ENCODE measurements around the gene ANKMY1. TPM values are rescaled to one million over a fixed set of nuclear protein-coding genes. Genes with fewer than 3 reads are reported as not detected.

Gene ANKMY1
- total and polyA plus RNA-seq, 2 donors, result 6.6 to 10.3 TPM

DNA sequence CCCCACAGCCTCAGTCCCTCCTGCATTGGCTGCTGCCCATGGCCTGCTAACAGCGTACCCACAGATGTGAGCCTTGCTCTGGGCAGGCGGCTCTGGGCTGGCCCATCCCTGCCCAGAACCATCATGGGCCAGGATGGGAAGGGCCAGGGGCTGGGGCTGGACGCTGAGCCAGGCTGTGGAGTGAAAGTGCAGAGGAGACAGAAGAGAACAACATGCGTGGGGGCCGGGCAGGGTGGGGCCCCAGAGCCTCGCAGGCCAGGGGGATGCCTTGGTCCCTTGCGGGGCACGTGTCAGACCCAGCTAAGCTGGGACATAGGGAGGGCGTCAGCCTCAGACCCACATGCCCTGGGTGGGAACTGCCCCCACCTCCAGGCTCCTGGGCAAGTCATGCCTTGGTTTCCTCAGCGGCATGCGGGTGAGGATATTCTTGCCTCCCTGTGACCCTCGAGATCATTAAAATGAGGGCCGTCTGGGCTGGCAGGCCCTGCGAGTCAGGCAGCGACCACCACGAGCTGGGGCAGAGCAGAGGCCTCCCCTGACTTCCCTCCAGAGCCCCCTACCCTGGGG is 95.0 kb downstream of the ANKMY1 start:
- Histone ChIP-seq H3K27ac (ENCODE audit: low read depth in 1 of 2, low read length in 1 of 2) (no peak overlapping the region), H3K27me3 (ENCODE audit: control insufficient read depth in 2 of 2, insufficient read depth in 1 of 2, low read length in 1 of 2) (peaks cover 0 to 15% of the 10 kb centered on the region in 2 donors), H3K4me3 (ENCODE audit: low read length in 2 of 2) (no peak overlapping the region), H3K4me1 (ENCODE audit: control insufficient read depth in 2 of 2, insufficient read depth in 2 of 2, low read length in 2 of 2) (no peaks in the 10 kb centered on the region), H3K36me3 (ENCODE audit: control insufficient read depth in 2 of 2, insufficient read depth in 2 of 2, low read length in 1 of 2) (no peaks in the 10 kb centered on the region), H3K9me3 (ENCODE audit: control insufficient read depth in 2 of 2, insufficient read depth in 1 of 2, low read length in 1 of 2) (no peaks in the 10 kb centered on the region)
- no peak for DNase-seq (ENCODE audit: low read depth in 6 of 9, low spot score in 9 of 9)
- 91% methylated on average over 16 of the region's 16 CpGs for WGBS

DNA sequence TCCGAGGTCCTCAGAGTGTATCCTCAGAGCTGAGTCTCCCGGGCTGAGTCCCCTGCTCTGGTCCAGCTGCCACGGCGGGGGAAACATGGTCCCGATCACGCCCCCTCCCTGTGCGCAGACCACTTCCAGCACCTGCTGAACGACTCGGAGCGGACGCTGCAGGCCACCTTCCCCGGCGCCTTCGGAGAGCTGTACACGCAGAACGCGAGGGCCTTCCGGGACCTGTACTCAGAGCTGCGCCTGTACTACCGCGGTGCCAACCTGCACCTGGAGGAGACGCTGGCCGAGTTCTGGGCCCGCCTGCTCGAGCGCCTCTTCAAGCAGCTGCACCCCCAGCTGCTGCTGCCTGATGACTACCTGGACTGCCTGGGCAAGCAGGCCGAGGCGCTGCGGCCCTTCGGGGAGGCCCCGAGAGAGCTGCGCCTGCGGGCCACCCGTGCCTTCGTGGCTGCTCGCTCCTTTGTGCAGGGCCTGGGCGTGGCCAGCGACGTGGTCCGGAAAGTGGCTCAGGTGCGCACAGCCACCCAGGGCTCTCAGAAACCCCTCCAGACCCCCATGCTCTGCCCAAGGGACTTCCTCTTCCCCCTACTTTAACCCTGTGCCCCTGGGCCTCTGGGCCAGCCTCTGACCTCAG is 95.6 kb downstream of the ANKMY1 start:
- no peak overlapping the region for H3K4me3 ChIP-seq (ENCODE audit: low read length in 2 of 2)
- no peaks in the 10 kb centered on the region for H3K4me1 ChIP-seq (ENCODE audit: control insufficient read depth in 2 of 2, insufficient read depth in 2 of 2, low read length in 2 of 2)
- H3K9me3 ChIP-seq (ENCODE audit: control insufficient read depth in 2 of 2, insufficient read depth in 1 of 2, low read length in 1 of 2), result no peaks in the 10 kb centered on the region
- 94% methylated on average over 41 of the region's 41 CpGs for WGBS
- no peak overlapping the region for H3K27ac ChIP-seq (ENCODE audit: low read depth in 1 of 2, low read length in 1 of 2)
- no peaks in the 10 kb centered on the region for H3K36me3 ChIP-seq (ENCODE audit: control insufficient read depth in 2 of 2, insufficient read depth in 2 of 2, low read length in 1 of 2)
- DNase-seq (ENCODE audit: low read depth in 6 of 9, low spot score in 9 of 9), result no peak
- peaks cover 0 to 21% of the 10 kb centered on the region in 2 donors for H3K27me3 ChIP-seq (ENCODE audit: control insufficient read depth in 2 of 2, insufficient read depth in 1 of 2, low read length in 1 of 2)

DNA sequence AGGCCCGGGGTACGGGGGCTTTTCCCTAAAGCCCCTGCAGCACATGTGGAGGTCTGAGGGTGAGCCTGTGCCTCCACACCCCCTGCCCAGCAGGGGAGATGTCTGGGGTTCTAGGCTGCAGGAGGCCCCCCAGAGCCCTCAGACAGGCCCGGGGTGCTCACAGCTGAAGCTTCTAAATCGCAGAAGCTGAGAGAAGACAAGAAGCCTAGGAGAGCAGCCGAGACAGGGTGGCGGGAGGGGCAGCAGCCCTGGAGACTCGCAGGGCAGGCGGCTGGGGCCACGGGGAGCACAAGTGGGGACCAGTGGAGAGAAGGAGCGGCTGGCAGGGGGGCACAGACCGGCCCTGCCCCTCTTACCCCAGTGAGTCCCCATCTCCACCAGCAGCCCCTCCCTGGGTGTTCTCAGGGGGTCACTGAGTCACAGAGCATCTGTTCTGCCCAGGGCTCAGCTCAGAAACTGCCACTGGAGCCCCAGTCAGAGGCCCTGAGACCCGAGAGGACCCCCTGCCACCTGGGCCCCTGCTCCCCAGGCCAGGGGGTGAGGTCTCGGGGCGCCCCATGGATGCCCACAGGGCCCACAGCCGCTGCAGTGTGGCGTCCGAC is 96.2 kb downstream of the ANKMY1 start:
- Histone ChIP-seq H3K27ac (ENCODE audit: low read depth in 1 of 2, low read length in 1 of 2) (no peak overlapping the region), H3K4me3 (ENCODE audit: low read length in 2 of 2) (no peak overlapping the region), H3K4me1 (ENCODE audit: control insufficient read depth in 2 of 2, insufficient read depth in 2 of 2, low read length in 2 of 2) (no peaks in the 10 kb centered on the region), H3K27me3 (ENCODE audit: control insufficient read depth in 2 of 2, insufficient read depth in 1 of 2, low read length in 1 of 2) (peaks cover 5 to 27% of the 10 kb centered on the region in 2 donors), H3K9me3 (ENCODE audit: control insufficient read depth in 2 of 2, insufficient read depth in 1 of 2, low read length in 1 of 2) (no peaks in the 10 kb centered on the region), H3K36me3 (ENCODE audit: control insufficient read depth in 2 of 2, insufficient read depth in 2 of 2, low read length in 1 of 2) (no peaks in the 10 kb centered on the region)
- WGBS, result 94% methylated on average over 17 of the region's 17 CpGs
- DNase-seq (ENCODE audit: low read depth in 6 of 9, low spot score in 9 of 9), result no peak

DNA sequence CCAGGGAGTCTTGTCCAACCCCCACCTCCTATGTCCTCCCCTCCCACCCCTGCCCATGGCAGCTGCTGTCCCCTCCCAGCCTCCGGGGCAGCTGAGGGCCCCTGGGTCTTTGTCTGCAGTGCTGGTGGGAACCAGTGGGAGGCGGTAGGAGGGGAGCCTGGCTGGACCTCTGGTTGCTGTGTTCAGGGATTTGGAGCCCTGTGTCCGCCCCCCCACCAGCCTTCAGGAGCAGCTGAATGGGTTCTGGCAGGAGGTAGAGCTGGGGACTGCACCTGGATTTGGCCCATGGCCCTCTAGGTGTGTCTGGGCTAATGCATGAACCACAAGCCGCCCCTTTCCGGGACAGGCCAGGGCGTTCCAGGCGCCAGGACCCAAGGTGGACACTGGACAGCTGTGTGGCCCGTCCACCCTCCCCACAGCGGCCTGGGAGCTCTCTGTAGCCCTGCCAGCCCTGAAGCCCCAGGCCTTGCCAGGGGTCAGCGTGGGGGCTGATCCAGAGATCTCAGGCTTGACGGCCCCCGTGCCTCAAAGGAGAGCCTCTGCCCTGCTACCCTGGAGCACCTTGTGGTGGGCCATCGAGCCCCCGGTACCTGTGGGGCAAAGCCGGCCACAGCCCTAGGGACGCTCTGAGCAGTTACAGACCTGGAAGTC is 96.9 kb downstream of the ANKMY1 start:
- WGBS, result 93% methylated on average over 16 of the region's 16 CpGs
- DNase-seq (ENCODE audit: low read depth in 6 of 9, low spot score in 9 of 9), result no peak

DNA sequence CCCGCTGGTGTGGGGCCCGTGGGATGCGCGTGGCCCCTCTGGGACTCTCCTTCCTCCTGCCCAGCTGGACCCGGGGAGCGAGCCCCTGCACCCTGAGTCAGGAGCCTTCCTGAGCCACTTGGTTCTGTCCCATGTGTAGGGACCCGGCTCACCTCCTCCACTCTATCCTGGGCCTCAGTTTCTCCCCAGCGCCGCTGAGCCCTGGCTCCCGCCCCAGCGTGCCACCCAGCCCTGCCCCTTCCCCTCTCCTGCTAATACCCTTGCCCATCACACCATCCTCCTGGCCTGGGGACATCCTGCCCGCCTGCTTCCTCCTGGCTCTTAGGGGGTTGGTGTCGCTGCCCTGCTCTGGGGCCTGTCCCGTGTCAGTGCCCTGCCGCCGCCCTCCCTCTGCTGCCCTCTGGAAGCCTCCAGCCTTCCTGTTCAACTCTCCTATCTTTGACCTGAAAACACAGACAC is 97.5 kb downstream of the ANKMY1 start:
- Histone ChIP-seq H3K4me3 (ENCODE audit: low read length in 2 of 2) (no peak overlapping the region), H3K4me1 (ENCODE audit: control insufficient read depth in 2 of 2, insufficient read depth in 2 of 2, low read length in 2 of 2) (no peaks in the 10 kb centered on the region), H3K9me3 (ENCODE audit: control insufficient read depth in 2 of 2, insufficient read depth in 1 of 2, low read length in 1 of 2) (no peaks in the 10 kb centered on the region), H3K27me3 (ENCODE audit: control insufficient read depth in 2 of 2, insufficient read depth in 1 of 2, low read length in 1 of 2) (peaks cover 18 to 40% of the 10 kb centered on the region in 2 donors), H3K36me3 (ENCODE audit: control insufficient read depth in 2 of 2, insufficient read depth in 2 of 2, low read length in 1 of 2) (no peaks in the 10 kb centered on the region), H3K27ac (ENCODE audit: low read depth in 1 of 2, low read length in 1 of 2) (no peak overlapping the region)
- no peak for DNase-seq (ENCODE audit: low read depth in 6 of 9, low spot score in 9 of 9)
- WGBS, result 91% methylated on average over 16 of the region's 16 CpGs

More for the DNA sequence above, 96.9 kb downstream of the ANKMY1 start:
- no peaks in the 10 kb centered on the region for H3K36me3 ChIP-seq (ENCODE audit: control insufficient read depth in 2 of 2, insufficient read depth in 2 of 2, low read length in 1 of 2)
- H3K9me3 ChIP-seq (ENCODE audit: control insufficient read depth in 2 of 2, insufficient read depth in 1 of 2, low read length in 1 of 2), result no peaks in the 10 kb centered on the region
- peaks cover 12 to 34% of the 10 kb centered on the region in 2 donors for H3K27me3 ChIP-seq (ENCODE audit: control insufficient read depth in 2 of 2, insufficient read depth in 1 of 2, low read length in 1 of 2)
- H3K4me3 ChIP-seq (ENCODE audit: low read length in 2 of 2), result no peak overlapping the region
- no peaks in the 10 kb centered on the region for H3K4me1 ChIP-seq (ENCODE audit: control insufficient read depth in 2 of 2, insufficient read depth in 2 of 2, low read length in 2 of 2)
- H3K27ac ChIP-seq (ENCODE audit: low read depth in 1 of 2, low read length in 1 of 2), result no peak overlapping the region

DNA sequence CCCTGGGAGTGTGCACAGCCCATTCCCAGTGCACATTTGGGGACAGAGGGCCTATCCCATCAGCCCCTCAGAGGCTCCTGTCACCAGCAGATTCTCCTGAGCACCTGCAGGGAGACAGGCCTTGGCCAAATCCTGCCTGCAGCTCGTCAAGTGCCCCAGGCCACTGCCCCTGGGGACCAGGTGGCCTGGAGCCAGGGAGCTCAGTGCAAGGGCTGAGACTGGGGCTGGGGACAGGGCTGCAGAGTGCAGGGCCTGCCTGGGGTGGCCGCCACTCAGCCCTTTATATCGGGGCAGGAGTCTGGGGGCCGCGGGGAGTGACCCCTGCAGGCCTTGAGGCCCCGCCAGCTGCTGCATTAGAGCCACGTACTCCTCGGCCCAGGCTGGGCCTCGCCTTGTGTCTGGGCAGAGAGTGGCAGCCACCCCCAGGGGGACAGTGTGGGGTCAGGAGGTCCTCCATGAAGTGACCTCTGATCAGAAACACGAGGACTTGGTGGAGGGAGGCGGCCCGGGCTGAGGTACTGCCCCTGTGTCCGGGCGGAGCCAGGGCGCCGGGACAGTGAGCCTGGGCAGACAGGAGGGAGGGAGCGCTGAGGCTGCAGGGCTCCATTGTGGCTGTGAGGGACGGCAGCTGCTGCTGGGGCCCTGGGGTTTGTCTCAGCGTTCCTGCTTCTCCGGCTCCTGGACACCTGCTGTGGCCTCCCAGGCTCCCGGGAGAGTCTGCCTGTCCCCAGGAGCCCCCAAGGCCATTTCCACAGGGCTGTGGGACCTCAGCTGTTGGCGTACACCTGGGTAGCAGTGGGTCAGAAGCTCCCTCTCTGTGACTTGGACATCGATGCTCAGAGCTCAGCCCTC is 98.2 kb downstream of the ANKMY1 start:
- Histone ChIP-seq H3K27ac (ENCODE audit: low read depth in 1 of 2, low read length in 1 of 2) (no peak overlapping the region), H3K27me3 (ENCODE audit: control insufficient read depth in 2 of 2, insufficient read depth in 1 of 2, low read length in 1 of 2) (peaks cover 24 to 46% of the 10 kb centered on the region in 2 donors), H3K9me3 (ENCODE audit: control insufficient read depth in 2 of 2, insufficient read depth in 1 of 2, low read length in 1 of 2) (no peaks in the 10 kb centered on the region), H3K4me1 (ENCODE audit: control insufficient read depth in 2 of 2, insufficient read depth in 2 of 2, low read length in 2 of 2) (no peaks in the 10 kb centered on the region), H3K4me3 (ENCODE audit: low read length in 2 of 2) (no peak overlapping the region), H3K36me3 (ENCODE audit: control insufficient read depth in 2 of 2, insufficient read depth in 2 of 2, low read length in 1 of 2) (no peaks in the 10 kb centered on the region)
- no peak for DNase-seq (ENCODE audit: low read depth in 6 of 9, low spot score in 9 of 9)
- WGBS, result 84% methylated on average over 23 of the region's 23 CpGs

DNA sequence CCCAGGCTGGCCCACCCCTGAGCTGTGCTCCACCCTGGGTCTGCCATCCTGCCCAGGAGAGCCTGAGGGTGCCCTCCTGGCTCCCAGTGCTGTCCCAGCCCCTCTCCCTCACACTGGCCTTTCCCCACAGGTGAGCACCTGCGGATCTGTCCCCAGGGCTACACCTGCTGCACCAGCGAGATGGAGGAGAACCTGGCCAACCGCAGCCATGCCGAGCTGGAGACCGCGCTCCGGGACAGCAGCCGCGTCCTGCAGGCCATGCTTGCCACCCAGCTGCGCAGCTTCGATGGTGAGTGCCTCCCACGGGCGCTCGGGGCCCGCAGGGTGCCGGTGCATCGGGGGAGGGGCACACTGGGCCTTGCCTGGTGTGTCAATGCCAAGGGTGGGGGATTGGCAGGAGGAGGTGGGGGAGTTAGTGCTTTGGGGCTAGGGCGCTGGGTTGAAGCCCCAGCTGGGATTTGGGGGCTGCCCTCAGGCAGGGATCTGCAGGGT is 98.8 kb downstream of the ANKMY1 start:
- Histone ChIP-seq H3K9me3 (ENCODE audit: control insufficient read depth in 2 of 2, insufficient read depth in 1 of 2, low read length in 1 of 2) (no peaks in the 10 kb centered on the region), H3K36me3 (ENCODE audit: control insufficient read depth in 2 of 2, insufficient read depth in 2 of 2, low read length in 1 of 2) (no peaks in the 10 kb centered on the region), H3K4me1 (ENCODE audit: control insufficient read depth in 2 of 2, insufficient read depth in 2 of 2, low read length in 2 of 2) (no peaks in the 10 kb centered on the region), H3K27me3 (ENCODE audit: control insufficient read depth in 2 of 2, insufficient read depth in 1 of 2, low read length in 1 of 2) (peaks cover 30 to 53% of the 10 kb centered on the region in 2 donors), H3K4me3 (ENCODE audit: low read length in 2 of 2) (no peak overlapping the region), H3K27ac (ENCODE audit: low read depth in 1 of 2, low read length in 1 of 2) (no peak overlapping the region)
- 97% methylated on average over 18 of the region's 18 CpGs for WGBS
- no peak for DNase-seq (ENCODE audit: low read depth in 6 of 9, low spot score in 9 of 9)

DNA sequence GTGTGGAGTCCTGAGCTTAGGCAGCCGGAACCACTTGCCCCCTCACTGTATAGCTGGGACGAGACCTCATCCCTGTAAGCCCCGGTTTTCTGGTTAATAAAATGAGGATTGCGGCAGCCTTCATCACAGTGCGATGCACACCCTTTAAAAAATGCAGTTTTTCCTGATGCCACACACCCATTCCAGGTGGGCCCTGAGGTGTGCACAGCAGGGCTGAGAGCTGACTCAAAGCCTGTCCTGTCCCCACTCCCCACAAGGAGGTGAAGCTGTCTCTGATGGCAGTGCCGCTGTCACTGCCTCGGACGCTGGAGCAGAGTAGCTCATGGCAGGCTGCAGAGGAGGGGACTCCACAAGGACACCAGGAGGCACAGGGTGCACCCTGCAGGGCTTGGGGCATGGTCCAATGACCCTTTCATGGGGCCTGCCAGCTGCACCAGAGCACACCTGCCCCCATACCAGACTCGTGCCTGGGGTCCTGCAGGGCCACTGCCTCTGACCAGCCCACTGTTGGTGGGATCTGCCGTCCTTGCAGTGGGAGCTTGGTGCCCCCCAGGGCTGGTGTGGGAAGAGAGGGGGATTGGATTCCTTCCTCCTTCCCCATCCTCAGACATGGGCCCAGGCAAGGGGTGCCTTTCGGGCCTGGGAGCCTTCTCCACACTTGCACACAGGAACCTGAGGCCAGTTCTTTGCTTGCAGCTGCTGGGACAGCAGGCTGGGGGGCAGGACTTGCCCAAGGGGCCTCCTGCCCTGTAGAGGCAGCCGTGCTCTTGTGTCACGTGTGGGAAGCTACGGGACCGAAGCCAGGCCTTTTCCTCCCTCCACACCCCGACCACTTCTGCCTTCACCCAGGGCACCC is 99.5 kb downstream of the ANKMY1 start:
- WGBS, result 89% methylated on average over 16 of the region's 16 CpGs
- DNase-seq (ENCODE audit: low read depth in 6 of 9, low spot score in 9 of 9), result no peak
- no peaks in the 10 kb centered on the region for H3K4me1 ChIP-seq (ENCODE audit: control insufficient read depth in 2 of 2, insufficient read depth in 2 of 2, low read length in 2 of 2)
- no peak overlapping the region for H3K4me3 ChIP-seq (ENCODE audit: low read length in 2 of 2)
- H3K9me3 ChIP-seq (ENCODE audit: control insufficient read depth in 2 of 2, insufficient read depth in 1 of 2, low read length in 1 of 2), result no peaks in the 10 kb centered on the region
- H3K27ac ChIP-seq (ENCODE audit: low read depth in 1 of 2, low read length in 1 of 2), result no peak overlapping the region
- peaks cover 34 to 57% of the 10 kb centered on the region in 2 donors for H3K27me3 ChIP-seq (ENCODE audit: control insufficient read depth in 2 of 2, insufficient read depth in 1 of 2, low read length in 1 of 2)
- H3K36me3 ChIP-seq (ENCODE audit: control insufficient read depth in 2 of 2, insufficient read depth in 2 of 2, low read length in 1 of 2), result no peaks in the 10 kb centered on the region
